ENCODE measurements around the gene BGN.
A peak's percentile ranks its signal among the peaks of the same experiment; 100 is the strongest.

The BGN gene

GRCh38 chrX:153507484-153508178 is 12.9 kb downstream of the BGN start:
- DNase-seq = peak; percentile 84

GRCh38 chrX:153509592-153509991 is 14.8 kb downstream of the BGN start:
- DNase-seq = no peak

- DNase-seq = no peak
Measured at GRCh38 chrX:153510383-153510782, 15.6 kb downstream of the BGN start.

GRCh38 chrX:153511784-153512500 is 17.2 kb downstream of the BGN start:
- DNase-seq = no peak

GRCh38 chrX:153512501-153512893 is 17.7 kb downstream of the BGN start:
- no peak for DNase-seq

- DNase-seq = no peak
Measured at GRCh38 chrX:153513265-153513664, 18.5 kb downstream of the BGN start.

- DNase-seq = no peak
Measured at GRCh38 chrX:153514259-153514658, 19.5 kb downstream of the BGN start.

- no peak for DNase-seq
Measured at GRCh38 chrX:153515435-153515834, 20.7 kb downstream of the BGN start.

- DNase-seq = no peak
Measured at GRCh38 chrX:153516073-153516472, 21.3 kb downstream of the BGN start.

GRCh38 chrX:153517423-153517822 is 22.6 kb downstream of the BGN start, which contains the start of gene ATP2B3:
ATP2B3 (plus strand) TSS chrX:153517642; CDS start chrX:153536248, 18,606 bp downstream.
- no peak for DNase-seq

GRCh38 chrX:153517946-153518834 is 23.4 kb downstream of the BGN start:
- no peak for DNase-seq

GRCh38 chrX:153519569-153520286 is 24.9 kb downstream of the BGN start:
- no peak for DNase-seq

- no peak for DNase-seq
Measured at GRCh38 chrX:153520287-153520917, 25.6 kb downstream of the BGN start.

- no peak for DNase-seq
Measured at GRCh38 chrX:153521034-153521433, 26.3 kb downstream of the BGN start.

- no peak for DNase-seq
Measured at GRCh38 chrX:153522259-153522658, 27.5 kb downstream of the BGN start.

GRCh38 chrX:153523269-153523668 is 28.5 kb downstream of the BGN start:
- no peak for DNase-seq

- DNase-seq = no peak
Measured at GRCh38 chrX:153524234-153524633, 29.5 kb downstream of the BGN start.

- DNase-seq = no peak
Measured at GRCh38 chrX:153525451-153525850, 30.7 kb downstream of the BGN start.

GRCh38 chrX:153526042-153526441 is 31.3 kb downstream of the BGN start:
- no peak for DNase-seq

- no peak for DNase-seq
Measured at GRCh38 chrX:153526801-153527200, 32.0 kb downstream of the BGN start.

GRCh38 chrX:153527208-153527607 is 32.4 kb downstream of the BGN start:
- no peak for DNase-seq

GRCh38 chrX:153530411-153531129 is 35.8 kb downstream of the BGN start:
- DNase-seq = no peak

Measured in stimulated activated CD4-positive, alpha-beta T cell treated with anti-CD3 and anti-CD28 coated beads, Interleukin-2, amount 100 ng/mL, for 24 hours (primary cell).